Stimulated activated CD8-positive, alpha-beta memory T cell treated with anti-CD3 and anti-CD28 coated beads, Interleukin-7, amount 100 ng/mL, for 1 hour (primary cell): ENCODE data around the gene VCL.
A peak's percentile ranks its signal among the peaks of the same experiment; 100 is the strongest.
"Not testable (repeated sequence)": the region's sequence is repeated elsewhere in the genome, so short reads cannot be mapped to it uniquely, and the experiment has no call there.

Experiments used
- DNase-seq, 2 donors: peaks; one replicate each; pipeline ENCODE4 v3.0.0-alpha.2; 2020; ENCODE audit warnings: low read depth in 2 of 2

Gene VCL

GRCh38 chr10:73997787-73998622, at the start of gene VCL:
Gene VCL, plus strand, starts transcription at chr10:73998116. Its CDS starts 92 bp downstream, at chr10:73998208.
- peak; percentile 87 to 92 for DNase-seq

GRCh38 chr10:73948947-73949633, 48.8 kb upstream of the VCL start:
- DNase-seq, result no peak

DNA sequence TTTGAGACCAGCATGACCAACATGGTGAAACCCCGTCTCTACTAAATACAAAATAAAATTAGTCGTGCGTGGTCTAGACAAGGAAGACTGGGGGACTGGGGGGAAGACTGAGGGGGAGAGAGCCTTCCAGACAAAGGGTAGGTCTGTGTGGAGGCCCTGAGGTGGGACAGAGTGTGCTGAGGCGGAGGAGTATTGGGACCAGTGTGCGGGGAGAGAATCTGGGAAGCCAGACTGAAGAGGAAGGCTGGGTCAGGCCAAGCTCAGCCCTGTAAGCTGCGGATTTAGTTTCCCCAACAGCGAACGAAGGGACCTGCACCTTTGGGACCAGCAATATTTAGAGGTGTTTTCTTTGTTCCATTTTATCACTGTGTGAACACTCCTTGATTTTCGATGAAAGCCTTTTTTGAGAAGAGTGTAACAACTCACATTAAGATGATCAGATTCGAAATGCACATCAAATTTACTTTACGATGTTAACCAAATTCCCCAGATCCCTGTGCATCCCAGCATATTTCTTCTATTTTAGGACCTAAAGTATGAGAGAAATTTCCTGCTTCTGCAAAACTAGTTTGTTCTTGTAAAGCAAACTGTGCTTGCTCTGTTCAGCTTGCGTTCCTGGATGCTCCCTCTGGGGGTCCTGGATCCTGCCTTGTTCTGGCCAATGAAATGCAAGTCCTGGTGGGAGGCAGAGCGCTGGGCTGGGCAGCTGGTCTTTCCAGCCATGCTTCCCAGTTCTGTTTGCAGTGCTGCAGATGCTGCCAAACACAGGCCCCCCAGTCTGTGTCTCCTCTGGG, 47.6 kb upstream of the VCL start:
- DNase-seq, result no peak

DNA sequence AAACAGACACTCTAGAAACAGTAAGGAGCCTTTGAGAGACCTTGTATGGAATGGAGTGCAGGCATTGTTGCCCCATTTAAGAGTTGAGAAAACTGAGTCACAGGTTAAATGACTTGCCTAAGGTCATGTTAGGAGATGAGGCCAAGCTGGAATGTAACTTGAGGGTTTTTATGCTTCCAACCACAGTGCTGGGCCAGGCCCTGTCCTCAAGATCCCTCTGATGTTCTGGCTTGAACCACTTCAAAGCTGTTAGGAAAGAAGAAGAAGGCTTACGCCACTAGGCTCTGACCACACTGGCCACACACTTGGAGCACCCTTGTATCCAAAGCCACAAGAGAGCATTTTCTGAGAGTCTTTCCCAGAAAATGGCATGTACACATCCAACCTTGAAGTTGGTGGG, 44.3 kb upstream of the VCL start:
- DNase-seq, result no peak

- no peak for DNase-seq
Observed at GRCh38 chr10:73954737-73955136, 43.2 kb upstream of the VCL start.

DNA sequence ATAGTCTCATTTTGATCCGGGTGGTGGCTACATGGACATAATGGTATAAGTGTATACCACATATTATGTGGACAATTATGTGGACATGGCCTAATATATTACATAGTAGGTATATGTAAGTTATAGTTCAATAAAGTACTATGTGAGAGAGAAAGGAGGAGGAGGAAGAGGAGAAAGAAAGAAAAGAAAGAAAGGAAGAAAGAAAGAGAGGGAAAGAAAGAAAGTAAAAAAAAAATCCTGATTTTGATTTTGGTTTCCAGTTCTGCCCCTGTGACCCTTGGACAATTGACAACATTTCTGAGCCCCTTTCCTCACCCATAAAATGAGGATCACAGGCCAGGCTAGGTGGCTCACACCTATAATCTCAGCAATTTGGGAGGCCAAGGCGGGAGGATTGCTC, 42.2 kb upstream of the VCL start:
- DNase-seq, result no peak

DNA sequence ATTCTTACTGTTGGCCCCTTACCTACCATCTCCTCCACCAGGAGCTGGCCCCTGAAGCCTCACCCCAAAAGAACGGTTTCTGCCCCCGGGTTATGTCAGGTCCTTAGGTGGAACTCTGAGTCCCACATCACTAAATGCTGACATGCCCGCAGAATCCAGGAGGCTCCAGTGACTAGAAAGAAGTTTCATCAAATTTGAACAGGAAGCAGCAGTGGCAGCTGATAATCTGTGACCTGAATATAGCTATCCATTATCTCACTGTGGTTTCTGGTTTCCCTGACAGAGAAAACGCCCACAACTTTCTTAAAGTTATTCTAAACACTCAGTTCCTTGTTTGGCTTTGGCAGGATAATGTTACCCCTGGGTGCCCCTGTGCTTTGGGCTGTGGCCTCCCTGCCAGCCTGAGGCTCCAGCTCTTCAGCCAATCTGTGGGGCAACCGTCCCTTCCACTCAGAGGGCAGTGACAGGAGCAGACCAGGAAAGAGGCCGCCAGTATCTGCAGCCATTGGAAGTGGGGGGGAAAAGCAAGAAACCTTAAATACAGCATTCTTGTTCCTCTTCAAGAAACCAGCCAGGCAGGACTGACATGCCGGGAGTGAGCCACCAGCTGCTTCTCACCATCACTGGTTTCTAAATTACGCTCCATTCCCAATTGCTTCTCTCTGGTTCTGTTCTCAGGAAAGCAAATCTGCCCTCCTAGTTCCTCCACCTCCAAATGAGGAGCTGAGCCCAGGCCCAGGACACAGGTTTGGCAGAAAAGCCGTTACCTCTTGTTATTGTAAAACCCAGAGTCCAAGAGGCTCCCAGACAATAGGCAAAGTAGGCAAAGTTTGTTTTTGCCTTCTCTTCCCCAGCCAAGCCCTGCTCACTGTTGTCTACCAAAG, 41.2 kb upstream of the VCL start:
- no peak for DNase-seq

- DNase-seq, result no peak
Observed at GRCh38 chr10:73959484-73960243, 38.3 kb upstream of the VCL start.

DNA sequence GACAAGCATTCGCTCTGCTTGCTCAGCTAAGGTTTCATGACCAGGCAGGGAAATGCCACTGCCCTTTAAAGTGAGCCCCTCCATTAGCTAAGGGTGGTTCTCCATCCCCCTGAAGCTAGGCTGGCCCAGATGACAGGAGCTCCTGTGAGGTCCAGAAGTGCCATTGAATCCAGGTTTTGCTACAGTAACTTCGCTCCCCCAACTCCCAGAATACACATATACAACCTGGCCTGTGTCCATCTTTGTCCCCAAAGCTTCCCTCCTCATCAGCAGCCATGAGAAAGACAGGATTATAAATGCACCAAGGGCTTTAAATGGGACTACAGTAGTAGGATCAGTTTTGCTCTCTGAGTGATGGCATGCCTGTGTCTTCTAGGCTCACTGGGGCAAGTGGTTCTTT, 35.5 kb upstream of the VCL start:
- DNase-seq, result no peak

DNA sequence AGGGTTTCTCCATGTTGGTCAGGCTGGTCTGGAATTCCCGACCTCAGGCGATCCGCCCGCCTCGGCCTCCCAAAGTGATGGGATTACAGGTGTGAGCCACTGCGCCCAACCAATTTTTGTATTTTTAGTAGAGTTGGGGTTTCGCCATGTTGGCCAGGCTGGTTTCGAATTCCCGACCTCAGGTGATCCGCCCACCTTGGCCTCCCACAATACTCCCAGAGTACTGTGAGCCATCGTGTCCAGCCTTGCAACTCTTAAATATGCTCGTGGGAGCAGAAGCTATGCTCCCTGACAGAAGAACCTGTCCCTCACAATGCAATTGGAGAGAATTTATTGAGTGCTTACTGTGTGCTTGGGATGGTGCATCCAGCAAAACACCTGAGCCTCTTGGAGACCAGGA, 34.4 kb upstream of the VCL start:
- DNase-seq, result not testable (repeated sequence)

DNA sequence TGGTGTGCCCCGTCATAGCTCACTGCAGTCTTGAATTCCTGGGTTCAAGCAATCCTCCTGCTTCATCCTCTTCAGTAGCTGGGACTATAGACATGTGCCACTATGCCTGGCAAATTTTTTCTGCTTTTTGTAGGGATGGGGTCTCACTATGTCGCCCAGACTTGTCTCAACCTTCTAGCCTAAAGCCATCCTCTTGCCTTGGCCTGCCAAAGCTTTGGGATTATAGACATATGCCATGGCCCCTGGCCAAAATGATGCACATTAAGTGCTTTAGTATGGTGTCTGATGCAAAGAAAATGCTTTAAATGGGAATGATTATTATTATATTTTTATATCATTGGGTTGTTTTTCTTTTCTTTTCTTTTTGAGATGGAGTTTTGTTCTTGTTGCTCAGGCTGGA, 33.2 kb upstream of the VCL start:
- DNase-seq, result no peak

- not testable (repeated sequence) for DNase-seq
Observed at GRCh38 chr10:73965267-73965889, 32.5 kb upstream of the VCL start.

DNA sequence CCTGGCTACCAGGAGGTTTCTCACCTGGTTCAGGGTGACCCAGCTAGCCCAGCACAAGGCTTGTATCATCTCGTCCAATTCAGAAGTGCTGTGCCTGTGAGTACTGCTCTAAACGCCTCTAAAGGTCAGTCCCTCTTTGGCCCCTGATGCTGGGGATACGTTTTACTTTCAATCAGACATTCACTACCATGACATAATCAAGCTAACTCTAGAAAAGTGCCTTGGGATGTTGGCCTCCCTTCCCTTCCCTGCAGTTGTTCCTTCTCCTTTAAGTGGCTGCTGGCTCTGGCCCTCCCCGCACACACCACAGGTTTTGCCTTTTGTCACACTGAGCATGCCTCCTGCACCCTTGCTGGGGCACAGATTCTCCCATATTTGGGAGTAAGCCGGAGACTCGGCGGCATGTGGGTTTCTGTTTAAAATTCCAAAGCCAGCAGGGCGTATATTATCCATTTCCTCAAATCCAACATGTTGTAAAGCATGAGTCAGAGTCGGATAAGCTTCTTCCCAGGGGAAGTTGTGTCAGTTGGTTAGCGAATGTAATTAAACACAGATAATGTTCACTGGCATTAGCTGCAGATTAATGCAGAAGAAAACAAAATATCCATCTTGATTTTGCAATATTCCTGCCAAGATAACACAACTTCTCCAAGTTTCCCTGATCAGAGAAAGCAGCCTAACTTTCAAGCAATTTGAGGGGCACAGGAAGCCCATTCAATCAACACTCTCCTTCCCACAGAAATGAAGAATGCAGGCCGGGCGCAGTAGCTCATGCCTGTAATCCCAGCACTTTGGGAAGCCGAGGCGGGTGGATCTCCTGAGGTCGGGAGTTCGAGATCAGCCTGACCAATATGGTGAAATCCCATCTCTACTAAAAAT, 31.8 kb upstream of the VCL start:
- DNase-seq, result no peak

DNA sequence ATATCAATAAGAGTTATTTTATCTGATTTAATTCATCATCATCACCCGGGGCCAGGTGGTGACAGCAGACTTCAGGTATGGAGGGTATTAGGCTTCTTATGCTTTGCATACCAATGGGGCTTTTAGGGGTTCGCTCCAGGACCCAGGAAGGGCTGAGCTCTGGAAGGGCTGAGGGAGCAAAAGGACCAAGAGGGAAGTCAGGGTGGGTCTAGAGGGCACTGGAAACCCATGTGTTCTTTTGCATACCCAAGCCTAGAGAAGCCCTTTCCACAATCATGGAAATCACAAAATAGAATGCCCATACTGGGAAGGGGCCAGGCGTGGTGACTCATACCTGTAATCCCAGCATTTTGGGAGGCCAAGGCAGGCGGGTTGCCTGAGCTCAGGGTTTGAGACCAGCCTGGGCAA, 30.9 kb upstream of the VCL start:
- DNase-seq, result no peak

GRCh38 chr10:73967544-73967943, 30.4 kb upstream of the VCL start:
- no peak for DNase-seq

- DNase-seq, result peak; percentile 7 to 8
Observed at GRCh38 chr10:73968098-73968521, 29.8 kb upstream of the VCL start.

DNA sequence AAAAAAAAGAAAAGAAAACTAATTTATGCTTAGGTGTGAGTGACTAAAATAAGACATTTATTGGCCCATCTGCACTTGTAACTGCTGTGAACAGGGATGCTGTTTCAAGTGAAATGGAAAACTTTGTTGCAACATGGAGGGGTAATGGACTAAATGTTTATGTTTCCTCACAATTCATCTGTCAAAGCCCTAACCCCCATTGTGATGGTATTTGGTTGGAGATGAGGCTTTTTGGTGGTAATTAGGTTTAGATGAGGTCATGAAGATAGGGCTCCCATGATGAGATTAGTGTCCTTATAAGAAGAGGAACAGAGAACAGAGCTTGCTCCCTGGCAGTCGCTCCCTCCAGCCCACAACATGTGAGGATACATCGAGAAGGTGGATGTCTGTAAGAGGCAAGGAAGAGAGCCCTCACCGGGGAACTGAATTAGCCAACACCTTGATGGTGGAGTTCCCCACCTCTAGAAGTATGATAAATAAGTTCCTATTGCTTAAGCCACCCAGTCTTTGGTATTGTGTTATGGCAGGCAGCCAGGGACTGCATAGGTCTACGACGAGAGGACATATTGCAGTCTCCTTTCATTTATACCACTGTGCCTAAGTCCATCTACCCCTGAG, 28.6 kb upstream of the VCL start:
- no peak for DNase-seq

GRCh38 chr10:73970845-73971244, 27.1 kb upstream of the VCL start:
- DNase-seq, result no peak
